HG03060 (cell line): ENCODE data around the gene MVP.
A peak's percentile ranks its signal among the peaks of the same experiment; 100 is the strongest.

Source experiments
- ATAC-seq: cut with Tn5 transposase; IDR thresholded peaks from one replicate; pipeline ENCODE4 v1.9.1; 2021; ENCODE audit warnings: low read depth, moderate number of reproducible peaks; ENCODE audit not compliant: unreplicated experiment

The MVP gene

DNA sequence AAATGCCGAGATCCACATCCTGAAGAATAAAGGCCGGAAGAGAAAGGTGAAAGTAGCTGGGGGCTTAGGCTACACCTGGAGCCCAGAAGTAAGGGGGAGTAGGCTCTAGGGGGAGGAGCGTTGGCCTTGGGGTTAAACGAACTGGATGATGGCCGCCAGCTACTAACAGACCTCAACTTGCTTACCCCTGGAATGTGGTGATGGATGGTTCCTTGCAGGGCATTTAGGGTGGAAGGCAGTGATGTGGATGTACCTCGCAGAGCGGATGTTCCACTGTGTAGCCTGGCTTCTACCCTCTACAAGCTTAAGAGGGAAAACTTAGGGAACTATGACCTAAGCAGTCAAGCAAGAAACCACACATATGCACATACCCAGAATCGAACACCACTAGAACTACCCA is 16.2 kb upstream of the MVP start:
- no peak for ATAC-seq

DNA sequence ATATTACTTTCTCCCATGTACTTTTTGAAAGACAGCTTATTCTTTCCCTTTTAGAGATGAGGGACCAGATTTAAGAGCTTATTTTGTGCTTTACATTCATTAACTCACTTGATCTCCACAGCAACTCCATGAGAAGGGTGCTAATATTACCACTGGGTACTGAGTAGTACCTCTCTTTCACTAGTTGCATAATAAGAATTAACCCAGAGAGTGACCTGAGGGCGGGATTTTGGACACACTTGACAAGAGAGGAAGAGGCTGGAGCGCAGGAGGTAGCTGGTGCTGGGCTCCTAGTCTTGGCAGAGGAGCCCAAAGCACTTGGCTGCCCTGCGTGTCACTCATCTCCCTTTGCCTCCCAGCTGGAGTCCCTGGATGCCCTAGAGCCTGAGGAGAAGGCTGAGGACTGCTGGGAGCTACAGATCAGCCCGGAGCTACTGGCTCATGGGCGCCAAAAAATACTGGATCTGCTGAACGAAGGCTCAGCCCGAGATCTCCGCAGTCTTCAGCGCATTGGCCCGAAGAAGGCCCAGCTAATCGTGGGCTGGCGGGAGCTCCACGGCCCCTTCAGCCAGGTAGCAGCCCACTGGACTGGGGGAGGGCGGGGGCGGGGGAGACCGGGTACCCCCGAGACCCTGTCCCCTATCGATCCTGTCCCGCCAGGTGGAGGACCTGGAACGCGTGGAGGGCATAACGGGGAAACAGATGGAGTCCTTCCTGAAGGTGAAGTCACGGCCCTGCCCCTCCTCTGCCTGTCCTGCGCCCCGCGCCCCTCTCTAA is 15.6 kb upstream of the MVP start:
- no peak for ATAC-seq

DNA sequence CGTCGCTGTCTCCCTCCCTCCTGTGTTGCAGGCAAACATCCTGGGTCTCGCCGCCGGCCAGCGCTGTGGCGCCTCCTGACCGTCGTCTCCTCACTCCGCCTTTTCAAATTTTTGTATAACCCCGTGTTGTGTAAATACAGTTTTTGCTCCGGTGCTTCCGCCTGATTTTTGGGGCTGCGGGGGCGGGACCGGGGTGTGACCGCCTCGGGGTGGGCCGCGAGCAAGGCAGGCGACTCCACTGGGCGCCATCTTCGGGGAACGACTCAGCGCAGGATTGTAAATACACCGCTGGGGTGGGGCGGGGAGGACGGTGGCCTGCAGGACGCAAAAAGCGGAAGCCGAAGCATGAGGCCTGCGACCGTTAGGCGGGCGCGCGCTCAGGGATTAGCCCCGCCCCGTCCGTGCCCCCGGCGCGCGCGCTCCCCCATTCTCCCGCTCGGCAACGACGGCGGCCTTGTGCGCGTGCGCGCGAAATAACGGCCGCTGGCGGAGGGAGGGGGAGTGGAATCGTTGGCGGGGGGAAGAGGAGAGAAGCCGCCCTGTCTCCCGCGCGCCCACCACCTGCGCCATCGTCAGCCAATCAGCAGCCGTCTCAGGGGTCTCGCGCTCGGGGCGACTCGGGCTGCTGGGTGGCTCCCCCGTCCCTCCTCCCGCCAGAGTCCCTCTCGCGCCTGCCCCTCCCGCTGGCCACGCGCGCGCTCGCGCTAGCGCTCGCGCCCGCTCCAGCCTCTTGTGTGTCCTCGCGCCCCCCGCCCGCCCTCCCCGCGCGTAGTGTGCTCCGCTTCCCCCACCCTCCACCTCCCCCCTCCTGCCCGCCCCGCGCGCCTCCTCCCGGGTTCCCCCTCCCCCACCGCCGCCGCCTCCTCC is 14.8 kb upstream of the MVP start:
- ATAC-seq = peak; percentile 37

- ATAC-seq = no peak
Observed at GRCh38 chr16:29806099-29806579, 14.1 kb upstream of the MVP start, which contains the start of gene MAZ. Gene MAZ (plus strand): TSS chr16:29806529. CDS start chr16:29806702, 173 bp downstream.

- no peak for ATAC-seq
Observed at GRCh38 chr16:29806641-29807425, 13.4 kb upstream of the MVP start.

DNA sequence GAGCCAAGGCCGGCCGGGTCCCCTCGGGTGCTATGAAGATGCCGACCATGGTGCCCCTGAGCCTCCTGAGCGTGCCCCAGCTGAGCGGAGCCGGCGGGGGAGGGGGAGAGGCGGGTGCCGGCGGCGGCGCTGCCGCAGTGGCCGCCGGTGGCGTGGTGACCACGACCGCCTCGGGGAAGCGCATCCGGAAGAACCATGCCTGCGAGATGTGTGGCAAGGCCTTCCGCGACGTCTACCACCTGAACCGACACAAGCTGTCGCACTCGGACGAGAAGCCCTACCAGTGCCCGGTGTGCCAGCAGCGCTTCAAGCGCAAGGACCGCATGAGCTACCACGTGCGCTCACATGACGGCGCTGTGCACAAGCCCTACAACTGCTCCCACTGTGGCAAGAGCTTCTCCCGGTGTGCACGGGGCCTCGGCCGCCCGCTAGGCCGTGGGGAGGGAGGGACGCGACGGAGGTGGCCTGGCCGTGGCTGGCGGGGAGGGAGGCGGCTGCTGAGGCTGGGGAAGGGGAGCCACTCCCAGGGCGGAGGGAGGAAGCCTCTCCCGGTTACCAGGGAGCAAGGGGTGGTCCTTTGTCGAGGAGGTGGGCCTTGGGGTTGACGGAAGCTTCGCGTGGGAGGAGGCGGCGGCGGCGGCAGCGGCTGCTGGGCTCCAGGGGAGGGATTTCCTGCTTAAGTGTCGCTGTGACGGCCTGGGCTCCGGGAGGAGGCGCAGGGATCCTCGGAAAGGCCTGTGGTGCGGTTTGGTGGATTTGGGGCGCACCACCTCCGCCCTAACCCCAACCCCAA is 12.6 kb upstream of the MVP start:
- ATAC-seq = no peak

GRCh38 chr16:29808219-29808900 is 11.9 kb upstream of the MVP start:
- no peak for ATAC-seq

- no peak for ATAC-seq
Observed at GRCh38 chr16:29809031-29809747, 11.1 kb upstream of the MVP start.

DNA sequence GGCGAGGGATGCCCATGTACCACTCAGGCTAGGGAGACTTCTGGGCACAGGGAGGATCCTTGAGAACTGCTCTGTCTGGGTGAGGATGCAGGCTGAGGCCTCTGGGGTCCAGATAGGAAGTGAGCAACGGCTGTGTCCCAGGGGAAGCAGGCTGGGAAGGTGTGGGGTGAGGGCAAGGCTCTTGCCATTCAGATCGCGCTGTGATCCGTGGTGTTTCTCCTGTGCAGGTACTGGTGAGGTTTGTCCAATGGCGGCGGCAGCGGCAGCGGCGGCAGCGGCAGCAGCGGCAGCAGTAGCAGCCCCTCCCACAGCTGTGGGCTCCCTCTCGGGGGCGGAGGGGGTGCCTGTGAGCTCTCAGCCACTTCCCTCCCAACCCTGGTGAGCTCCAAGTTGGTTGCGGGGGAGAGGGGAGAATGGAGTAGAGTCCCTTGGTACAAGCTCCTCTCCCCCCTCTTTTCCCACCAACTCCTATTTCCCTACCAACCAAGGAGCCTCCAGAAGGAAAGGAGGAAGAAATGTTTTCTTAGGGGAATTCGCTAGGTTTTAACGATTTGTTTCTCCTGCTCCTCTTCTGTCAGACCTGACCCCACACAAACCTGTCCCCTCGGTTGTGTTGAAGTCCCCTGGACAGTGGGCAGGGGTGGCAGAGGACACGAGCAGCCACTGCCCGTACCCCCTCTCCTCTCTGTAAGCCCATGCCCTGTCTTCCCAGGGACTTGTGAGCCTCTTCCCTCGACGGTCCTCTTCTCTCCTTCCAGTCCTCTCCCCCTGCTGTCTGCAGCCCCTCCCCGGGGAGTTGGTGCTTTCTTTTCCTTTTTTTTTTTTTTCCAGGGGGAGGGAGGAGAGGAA is 10.2 kb upstream of the MVP start:
- ATAC-seq = no peak

DNA sequence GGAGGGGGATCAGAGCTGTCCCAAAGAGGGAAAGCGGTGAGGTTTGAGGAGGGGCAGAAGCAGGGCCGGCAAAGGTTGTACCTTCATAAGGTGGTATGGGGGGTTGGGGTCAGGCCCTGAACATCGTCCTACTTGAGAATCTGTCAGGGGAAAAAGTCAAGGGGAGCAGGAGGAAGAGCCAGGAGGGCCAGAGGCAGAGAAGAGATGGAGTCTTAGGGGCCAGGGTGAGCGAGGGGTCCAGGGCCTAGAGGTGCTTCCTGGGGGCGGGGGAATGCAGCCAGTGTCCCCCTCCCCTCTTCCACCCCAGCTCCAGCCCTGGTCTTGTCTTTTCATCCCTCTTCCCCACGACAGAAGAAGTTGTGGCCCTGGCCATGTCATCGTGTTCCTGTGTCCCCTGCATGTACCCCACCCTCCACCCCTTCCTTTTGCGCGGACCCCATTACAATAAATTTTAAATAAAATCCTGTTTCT is 9.5 kb upstream of the MVP start:
- ATAC-seq = no peak

DNA sequence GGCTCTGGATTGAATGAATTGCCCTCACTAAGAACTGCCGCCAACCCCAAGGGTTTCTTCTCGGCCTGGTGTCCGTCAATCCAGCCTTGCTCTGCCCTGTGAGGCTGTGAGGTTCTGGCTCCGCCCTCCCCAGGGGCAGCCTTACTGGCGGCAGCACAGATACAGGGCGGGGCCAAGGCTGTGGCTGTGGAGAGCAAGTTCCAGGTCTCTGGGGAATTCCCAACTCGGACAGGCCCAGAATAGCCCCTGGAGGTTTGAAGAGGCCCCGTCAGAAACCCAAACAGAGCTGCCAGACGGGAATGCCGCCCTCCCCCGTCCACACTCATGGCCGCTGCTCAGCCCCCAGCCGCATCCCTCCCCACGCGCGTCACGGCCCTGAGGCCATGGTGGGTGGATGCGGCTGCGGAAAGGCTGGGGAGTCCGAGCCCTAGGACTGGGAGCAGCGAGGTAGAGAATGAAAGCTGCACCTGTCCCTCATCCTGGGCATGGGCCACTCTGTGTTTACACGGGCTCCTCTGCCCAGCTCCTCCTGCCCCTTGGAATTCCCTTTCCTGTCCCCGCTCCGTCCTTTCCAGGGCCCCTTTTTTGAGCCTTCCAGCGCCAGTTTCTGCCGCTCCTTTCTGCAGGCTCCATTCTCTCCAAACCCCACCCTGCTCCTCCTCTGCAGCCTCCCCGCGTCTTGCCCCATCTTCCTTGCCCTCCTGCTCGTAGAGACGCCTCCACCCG is 8.9 kb upstream of the MVP start:
- ATAC-seq = no peak

GRCh38 chr16:29811896-29812665 is 8.2 kb upstream of the MVP start, which contains the start of gene PRRT2:
Gene PRRT2 (plus strand): TSS chr16:29812193. CDS start chr16:29813055, 862 bp downstream.
- no peak for ATAC-seq

- ATAC-seq = no peak
Observed at GRCh38 chr16:29812754-29813643, 7.3 kb upstream of the MVP start.

- no peak for ATAC-seq
Observed at GRCh38 chr16:29813644-29814562, 6.4 kb upstream of the MVP start.
